ENCODE results near the gene CCDC63. TPM values are rescaled to one million over a fixed set of nuclear protein-coding genes. Genes with fewer than 3 reads are reported as not detected.

Gene CCDC63
- total RNA-seq, 2 donors from 2014 or later: not detected

GRCh38 chr12:110848314-110848923 lies 1.6 kb downstream of the CCDC63 start:
- ATAC-seq (ENCODE audit: insufficient number of reproducible peaks, low FRiP score, low read depth): no peak
- DNase-seq (ENCODE audit: low spot score): no peak
- Histone ChIP-seq H3K9me3 (no peaks in the 10 kb centered on the region), H3K4me1 (ENCODE audit: control insufficient read depth in 1 of 2, low read depth in 2 of 2) (peaks cover 15 to 20% of the 10 kb centered on the region in 2 donors), H3K27ac (no peak overlapping the region), H3K36me3 (no peaks in the 10 kb centered on the region), H3K4me3 (no peak overlapping the region), H3K27me3 (replicated peaks; ENCODE audit: insufficient read depth) (no peaks in the 10 kb centered on the region)
- TF ChIP-seq, protein P1, sequence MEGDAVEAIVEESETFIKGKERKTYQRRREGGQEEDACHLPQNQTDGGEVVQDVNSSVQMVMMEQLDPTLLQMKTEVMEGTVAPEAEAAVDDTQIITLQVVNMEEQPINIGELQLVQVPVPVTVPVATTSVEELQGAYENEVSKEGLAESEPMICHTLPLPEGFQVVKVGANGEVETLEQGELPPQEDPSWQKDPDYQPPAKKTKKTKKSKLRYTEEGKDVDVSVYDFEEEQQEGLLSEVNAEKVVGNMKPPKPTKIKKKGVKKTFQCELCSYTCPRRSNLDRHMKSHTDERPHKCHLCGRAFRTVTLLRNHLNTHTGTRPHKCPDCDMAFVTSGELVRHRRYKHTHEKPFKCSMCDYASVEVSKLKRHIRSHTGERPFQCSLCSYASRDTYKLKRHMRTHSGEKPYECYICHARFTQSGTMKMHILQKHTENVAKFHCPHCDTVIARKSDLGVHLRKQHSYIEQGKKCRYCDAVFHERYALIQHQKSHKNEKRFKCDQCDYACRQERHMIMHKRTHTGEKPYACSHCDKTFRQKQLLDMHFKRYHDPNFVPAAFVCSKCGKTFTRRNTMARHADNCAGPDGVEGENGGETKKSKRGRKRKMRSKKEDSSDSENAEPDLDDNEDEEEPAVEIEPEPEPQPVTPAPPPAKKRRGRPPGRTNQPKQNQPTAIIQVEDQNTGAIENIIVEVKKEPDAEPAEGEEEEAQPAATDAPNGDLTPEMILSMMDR (IDR thresholded peaks at IDR 0.05): no peak

DNA sequence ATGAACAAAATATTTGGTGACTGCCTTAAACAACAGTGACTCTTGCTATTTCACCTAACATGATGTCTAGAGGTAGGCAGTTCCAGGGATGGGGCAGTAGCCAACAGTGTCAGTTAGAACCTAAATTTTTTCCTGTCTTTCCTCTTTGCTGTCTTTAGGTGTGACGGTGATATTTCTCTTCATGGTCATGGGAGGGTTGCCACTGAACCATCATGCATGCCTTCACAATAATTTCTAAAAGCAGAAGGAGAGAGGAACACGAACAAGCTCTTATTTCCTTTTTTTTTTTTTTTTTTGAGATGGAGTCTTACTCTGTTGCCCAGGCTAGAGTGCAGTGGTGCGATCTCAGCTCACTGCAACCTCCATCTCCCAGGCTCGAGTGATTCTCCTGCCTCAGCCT lies 2.4 kb downstream of the CCDC63 start:
- no peak for ATAC-seq (ENCODE audit: insufficient number of reproducible peaks, low FRiP score, low read depth)
- Histone ChIP-seq H3K36me3 (no peaks in the 10 kb centered on the region), H3K4me3 (no peak overlapping the region), H3K4me1 (ENCODE audit: control insufficient read depth in 1 of 2, low read depth in 2 of 2) (peaks cover 15 to 20% of the 10 kb centered on the region in 2 donors), H3K27me3 (replicated peaks; ENCODE audit: insufficient read depth) (no peaks in the 10 kb centered on the region), H3K27ac (no peak overlapping the region), H3K9me3 (no peaks in the 10 kb centered on the region)
- DNase-seq (ENCODE audit: low spot score): no peak
- TF ChIP-seq, protein P1 (IDR thresholded peaks at IDR 0.05): no peak

DNA sequence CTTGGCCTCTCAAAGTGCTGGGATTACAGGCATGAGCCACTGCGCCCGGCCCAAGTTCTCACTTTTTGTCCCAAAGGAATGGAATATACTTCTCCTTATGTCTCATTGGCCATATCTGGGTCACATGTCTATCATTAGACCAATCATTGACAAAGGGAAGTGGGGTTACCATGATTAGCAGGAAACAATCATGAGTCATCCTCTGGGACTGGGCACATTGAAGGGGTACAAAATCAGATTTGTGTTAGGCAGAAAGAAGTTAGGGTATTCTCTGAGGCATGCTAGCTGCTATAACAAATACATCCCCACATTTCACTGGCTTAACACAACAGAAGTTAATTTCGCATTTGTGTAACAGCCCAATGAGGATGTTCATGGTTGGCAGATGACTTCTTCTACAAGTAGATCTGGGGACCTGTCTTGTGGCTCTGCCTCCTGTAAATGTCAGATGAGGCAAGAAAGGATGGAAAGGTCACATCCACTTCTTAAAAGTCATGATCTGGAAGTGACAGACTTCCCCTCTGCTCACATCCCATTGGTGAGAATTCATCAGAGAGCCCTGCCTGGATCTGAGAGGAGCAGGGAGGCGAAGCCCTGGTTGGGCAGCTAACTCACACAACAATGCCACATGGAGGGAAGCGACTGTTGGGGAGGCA lies 3.1 kb downstream of the CCDC63 start:
- TF ChIP-seq, protein P1 (IDR thresholded peaks at IDR 0.05): no peak
- Histone ChIP-seq H3K36me3 (no peaks in the 10 kb centered on the region), H3K27ac (no peak overlapping the region), H3K27me3 (replicated peaks; ENCODE audit: insufficient read depth) (no peaks in the 10 kb centered on the region), H3K9me3 (no peaks in the 10 kb centered on the region), H3K4me1 (ENCODE audit: control insufficient read depth in 1 of 2, low read depth in 2 of 2) (peaks cover 13 to 19% of the 10 kb centered on the region in 2 donors), H3K4me3 (no peak overlapping the region)
- DNase-seq (ENCODE audit: low spot score) (no peak), ATAC-seq (ENCODE audit: insufficient number of reproducible peaks, low FRiP score, low read depth) (no peak)

DNA sequence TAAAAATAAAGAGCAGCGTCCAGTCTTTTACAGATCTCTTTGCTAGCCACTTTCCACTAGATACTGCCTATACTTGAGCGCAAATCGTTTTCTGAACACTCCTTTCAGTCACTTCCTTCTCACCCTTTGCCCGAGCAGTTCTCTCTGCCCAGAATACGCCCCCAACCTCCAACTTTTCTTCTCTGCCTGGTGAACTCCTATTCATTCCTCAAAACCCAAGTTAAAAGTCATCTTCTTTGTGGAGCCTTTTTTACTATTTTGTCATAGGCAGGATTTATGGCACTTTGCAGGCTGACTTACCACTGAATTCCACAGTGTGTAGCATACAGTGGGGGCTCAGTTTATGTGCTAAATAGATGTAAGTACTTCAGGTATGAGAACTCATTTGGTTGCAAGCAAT lies 4.0 kb downstream of the CCDC63 start:
- no peak for DNase-seq (ENCODE audit: low spot score)
- H3K36me3 ChIP-seq: no peaks in the 10 kb centered on the region
- no peaks in the 10 kb centered on the region for H3K27me3 ChIP-seq (replicated peaks; ENCODE audit: insufficient read depth)
- peaks cover 5 to 10% of the 10 kb centered on the region in 2 donors for H3K4me1 ChIP-seq (ENCODE audit: control insufficient read depth in 1 of 2, low read depth in 2 of 2)
- H3K27ac ChIP-seq: no peak overlapping the region
- H3K9me3 ChIP-seq: no peaks in the 10 kb centered on the region
- ATAC-seq (ENCODE audit: insufficient number of reproducible peaks, low FRiP score, low read depth): no peak
- no peak overlapping the region for H3K4me3 ChIP-seq
- TF ChIP-seq, protein P1 (IDR thresholded peaks at IDR 0.05): no peak

DNA sequence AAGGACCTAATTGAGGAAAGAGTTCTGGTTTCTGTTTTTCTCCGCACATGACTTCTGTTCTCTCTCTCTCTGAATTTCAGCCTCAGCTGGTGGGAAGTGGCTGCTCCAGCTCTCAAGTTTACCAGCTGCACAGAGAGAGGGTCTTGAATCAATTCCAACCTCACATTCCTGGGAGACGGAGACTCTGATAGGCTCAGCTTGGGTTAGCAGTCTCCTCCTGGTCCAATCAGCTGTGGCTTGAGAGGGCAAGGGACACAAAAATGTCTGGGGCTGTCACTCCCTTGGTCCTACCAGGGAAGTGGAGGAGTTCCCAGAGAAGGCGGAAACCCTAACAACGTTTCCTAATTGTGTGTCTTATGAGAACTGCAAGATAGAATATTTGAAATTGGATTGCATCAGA lies 7.0 kb downstream of the CCDC63 start:
- no peak overlapping the region for H3K4me3 ChIP-seq
- TF ChIP-seq, protein P1 (IDR thresholded peaks at IDR 0.05): no peak
- H3K27me3 ChIP-seq (replicated peaks; ENCODE audit: insufficient read depth): no peaks in the 10 kb centered on the region
- no peaks in the 10 kb centered on the region for H3K4me1 ChIP-seq (ENCODE audit: control insufficient read depth in 1 of 2, low read depth in 2 of 2)
- no peak overlapping the region for H3K27ac ChIP-seq
- DNase-seq (ENCODE audit: low spot score): no peak
- no peaks in the 10 kb centered on the region for H3K36me3 ChIP-seq
- no peaks in the 10 kb centered on the region for H3K9me3 ChIP-seq
- no peak for ATAC-seq (ENCODE audit: insufficient number of reproducible peaks, low FRiP score, low read depth)

Measured in thoracic aorta (tissue), 2 donors.